ENCODE measurements around the gene SUPT7L.
A peak's percentile ranks its signal among the peaks of the same experiment; 100 is the strongest.

Gene SUPT7L

DNA sequence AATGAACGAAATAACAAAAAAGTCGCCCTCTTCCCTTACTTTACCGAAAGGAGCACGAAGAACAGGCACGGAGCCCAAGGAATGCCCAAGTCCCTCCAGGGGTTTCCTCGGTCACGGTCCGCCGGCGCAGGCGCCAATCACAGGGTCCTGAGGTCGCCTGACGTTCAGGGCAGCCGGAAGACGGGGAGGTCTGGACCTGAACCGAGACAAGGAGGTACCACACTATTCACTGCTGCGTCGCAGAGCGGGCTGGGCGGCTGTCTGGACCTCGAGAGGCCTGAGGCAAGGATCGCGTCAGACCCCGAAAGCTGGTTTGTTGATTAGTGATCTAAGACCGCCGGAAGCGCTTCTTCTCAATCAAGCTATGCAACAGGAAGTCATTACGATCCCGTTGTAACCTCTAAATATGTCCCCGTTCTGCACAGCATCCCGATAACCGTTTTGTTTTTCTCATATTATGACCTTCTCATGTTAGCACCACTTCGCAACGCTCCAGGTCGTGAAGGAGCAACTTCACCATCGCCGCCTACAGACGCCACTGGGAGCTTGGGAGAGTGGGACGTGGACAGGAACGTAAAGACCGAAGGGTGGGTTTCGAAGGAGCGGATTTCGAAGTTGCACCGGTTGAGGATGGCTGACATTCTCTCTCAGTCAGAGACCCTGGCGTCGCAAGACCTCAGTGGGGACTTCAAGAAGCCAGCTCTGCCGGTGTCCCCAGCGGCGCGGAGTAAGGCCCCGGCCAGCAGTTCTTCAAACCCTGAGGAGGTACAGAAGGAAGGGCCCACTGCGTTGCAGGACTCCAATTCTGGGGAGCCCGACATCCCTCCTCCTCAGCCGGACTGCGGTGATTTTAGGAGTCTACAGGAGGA, at the start of gene SUPT7L, which contains the start of gene SLC4A1AP:
SUPT7L (minus strand) TSS at position 330 of the 869 bp plus-strand sequence. CDS start 1,422 bp downstream, outside the sequence.
SLC4A1AP (plus strand) TSS at position 605 of the 869 bp plus-strand sequence; CDS start at position 631, 26 bp downstream.
- Histone ChIP-seq H3K79me2 (ENCODE audit: insufficient read depth, low read depth) (peaks cover 35% of the 10 kb centered on the region), H3K36me3 (ENCODE audit: insufficient read depth) (no peaks in the 10 kb centered on the region)
- TF ChIP-seq CTCF (conservative IDR thresholded peaks at IDR 0.05; ENCODE audit: low read depth, low read length), result no peak

GRCh38 chr2:27713201-27713600, 49.8 kb upstream of the SUPT7L start:
- H3K27ac ChIP-seq, result no peak overlapping the region
- H4K20me1 ChIP-seq (ENCODE audit: insufficient read depth), result no peaks in the 10 kb centered on the region
- no peak for TF ChIP-seq CTCF (conservative IDR thresholded peaks at IDR 0.05; ENCODE audit: low read depth, low read length)
- H3K9ac ChIP-seq, result no peak overlapping the region
- H3K79me2 ChIP-seq (ENCODE audit: insufficient read depth, low read depth), result no peaks in the 10 kb centered on the region
- no peak overlapping the region for H3K4me3 ChIP-seq (IDR thresholded peaks at IDR 0.05; ENCODE audit: insufficient read depth, low read depth, low read length)
- H2AFZ ChIP-seq (ENCODE audit: low read depth), result no peak overlapping the region
- no peak overlapping the region for H3K4me2 ChIP-seq
- no peaks in the 10 kb centered on the region for H3K36me3 ChIP-seq (ENCODE audit: insufficient read depth)
- H3K27me3 ChIP-seq (ENCODE audit: insufficient read depth, low read depth), result no peaks in the 10 kb centered on the region
- peaks cover 62% of the 10 kb centered on the region for H3K4me1 ChIP-seq (ENCODE audit: low read depth, poor library complexity, severe bottlenecking)

More for the DNA sequence above, at the start of gene SUPT7L, which contains the start of gene SLC4A1AP:
- H3K4me3 ChIP-seq (IDR thresholded peaks at IDR 0.05; ENCODE audit: insufficient read depth, low read depth, low read length), result no peak within 1 kb of the TSS
- peak within 1 kb of the TSS; percentile 89 for H2AFZ ChIP-seq (ENCODE audit: low read depth)
- H3K9ac ChIP-seq, result peak within 1 kb of the TSS; percentile 43
- no peaks in the 10 kb centered on the region for H4K20me1 ChIP-seq (ENCODE audit: insufficient read depth)
- H3K27me3 ChIP-seq (ENCODE audit: insufficient read depth, low read depth), result no peaks in the 10 kb centered on the region
- peak within 1 kb of the TSS; percentile 53 for H3K27ac ChIP-seq
- H3K4me1 ChIP-seq (ENCODE audit: low read depth, poor library complexity, severe bottlenecking), result peaks cover 26% of the 10 kb centered on the region
- H3K4me2 ChIP-seq, result peak within 1 kb of the TSS; percentile 97

GRCh38 chr2:27712522-27712921, 49.1 kb upstream of the SUPT7L start:
- Histone ChIP-seq H2AFZ (ENCODE audit: low read depth) (no peak overlapping the region), H3K27me3 (ENCODE audit: insufficient read depth, low read depth) (no peaks in the 10 kb centered on the region), H3K4me2 (no peak overlapping the region), H3K27ac (no peak overlapping the region), H4K20me1 (ENCODE audit: insufficient read depth) (no peaks in the 10 kb centered on the region), H3K4me1 (ENCODE audit: low read depth, poor library complexity, severe bottlenecking) (peaks cover 60% of the 10 kb centered on the region), H3K36me3 (ENCODE audit: insufficient read depth) (no peaks in the 10 kb centered on the region), H3K4me3 (IDR thresholded peaks at IDR 0.05; ENCODE audit: insufficient read depth, low read depth, low read length) (no peak overlapping the region), H3K9ac (no peak overlapping the region), H3K79me2 (ENCODE audit: insufficient read depth, low read depth) (no peaks in the 10 kb centered on the region)
- TF ChIP-seq CTCF (conservative IDR thresholded peaks at IDR 0.05; ENCODE audit: low read depth, low read length), result no peak

DNA sequence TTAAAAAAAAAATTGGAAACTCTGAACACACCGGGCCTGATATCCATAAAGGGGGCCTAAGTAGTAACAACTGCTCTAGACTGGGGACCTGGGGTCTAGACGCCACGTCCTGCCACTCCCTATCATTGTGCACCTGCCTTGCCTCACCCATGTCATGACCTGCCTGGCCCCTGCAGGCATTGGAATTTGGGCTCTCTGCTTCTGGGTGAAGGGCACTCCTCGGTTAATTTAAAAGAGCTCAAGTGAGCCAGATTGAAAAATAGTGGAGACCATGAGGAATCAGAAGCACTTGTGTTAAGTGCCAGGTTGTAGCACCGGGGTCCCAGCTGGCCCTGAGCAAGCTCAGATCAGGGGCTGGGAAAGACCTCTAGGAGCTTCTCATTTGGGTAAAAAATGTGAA, 48.4 kb upstream of the SUPT7L start:
- Histone ChIP-seq H4K20me1 (ENCODE audit: insufficient read depth) (no peaks in the 10 kb centered on the region), H3K4me3 (IDR thresholded peaks at IDR 0.05; ENCODE audit: insufficient read depth, low read depth, low read length) (no peak overlapping the region), H2AFZ (ENCODE audit: low read depth) (no peak overlapping the region), H3K79me2 (ENCODE audit: insufficient read depth, low read depth) (no peaks in the 10 kb centered on the region), H3K4me2 (peak overlapping the region; percentile 51), H3K27me3 (ENCODE audit: insufficient read depth, low read depth) (no peaks in the 10 kb centered on the region), H3K4me1 (ENCODE audit: low read depth, poor library complexity, severe bottlenecking) (peaks cover 56% of the 10 kb centered on the region), H3K36me3 (ENCODE audit: insufficient read depth) (no peaks in the 10 kb centered on the region), H3K9ac (no peak overlapping the region), H3K27ac (peak overlapping the region; percentile 10; the same call in 1 of the 2 replicates)
- no peak for TF ChIP-seq CTCF (conservative IDR thresholded peaks at IDR 0.05; ENCODE audit: low read depth, low read length)

Data from KMS-11 (cell line).